ENCODE data around the gene RHOBTB3. TPM values are rescaled to one million over a fixed set of nuclear protein-coding genes. Genes with fewer than 3 reads are reported as not detected.

RHOBTB3 gene
- total RNA-seq, 1 donor = 82.2 TPM

DNA sequence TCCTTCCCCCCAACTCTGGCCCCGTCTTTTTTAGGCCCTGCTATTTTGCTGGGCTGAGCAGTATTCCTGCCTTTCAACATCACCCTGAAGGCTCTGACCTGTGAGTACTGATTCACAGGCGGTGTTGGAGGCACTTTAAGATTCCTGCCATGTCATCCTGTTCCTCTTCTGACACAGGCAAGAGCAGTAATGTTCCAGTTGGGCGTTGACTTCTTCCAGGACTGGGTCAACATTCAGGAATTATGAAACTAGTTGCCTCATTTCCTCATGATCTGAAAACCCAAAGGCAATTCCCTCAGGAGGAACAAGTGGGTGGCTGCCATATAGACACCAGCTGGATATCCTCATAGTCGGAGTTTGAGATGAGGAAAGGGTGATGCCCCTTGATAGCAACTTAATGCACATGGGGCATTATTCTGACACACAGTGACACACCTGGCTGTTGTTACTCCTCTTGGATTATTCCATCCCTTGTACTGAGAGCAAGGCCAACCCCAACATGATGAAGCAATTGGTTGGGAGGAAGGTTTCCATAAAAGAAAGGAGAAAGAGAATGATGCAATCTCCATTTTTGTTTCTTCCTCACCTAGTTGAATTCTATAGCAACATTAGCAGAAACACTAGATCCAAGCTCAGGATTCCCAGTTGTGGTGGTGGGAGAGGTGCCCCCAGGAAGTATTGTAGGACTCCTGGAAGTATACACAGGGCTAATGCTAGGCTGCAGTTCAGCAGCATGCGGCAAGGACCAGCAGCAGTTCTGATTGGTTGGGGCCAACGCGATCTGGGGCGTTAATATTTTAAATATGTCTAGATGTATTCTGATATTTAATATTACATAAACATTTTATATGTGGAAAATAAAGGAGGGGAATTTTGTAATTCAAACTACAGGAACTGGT lies 111.0 kb downstream of the RHOBTB3 start:
- TF ChIP-seq, protein P1, sequence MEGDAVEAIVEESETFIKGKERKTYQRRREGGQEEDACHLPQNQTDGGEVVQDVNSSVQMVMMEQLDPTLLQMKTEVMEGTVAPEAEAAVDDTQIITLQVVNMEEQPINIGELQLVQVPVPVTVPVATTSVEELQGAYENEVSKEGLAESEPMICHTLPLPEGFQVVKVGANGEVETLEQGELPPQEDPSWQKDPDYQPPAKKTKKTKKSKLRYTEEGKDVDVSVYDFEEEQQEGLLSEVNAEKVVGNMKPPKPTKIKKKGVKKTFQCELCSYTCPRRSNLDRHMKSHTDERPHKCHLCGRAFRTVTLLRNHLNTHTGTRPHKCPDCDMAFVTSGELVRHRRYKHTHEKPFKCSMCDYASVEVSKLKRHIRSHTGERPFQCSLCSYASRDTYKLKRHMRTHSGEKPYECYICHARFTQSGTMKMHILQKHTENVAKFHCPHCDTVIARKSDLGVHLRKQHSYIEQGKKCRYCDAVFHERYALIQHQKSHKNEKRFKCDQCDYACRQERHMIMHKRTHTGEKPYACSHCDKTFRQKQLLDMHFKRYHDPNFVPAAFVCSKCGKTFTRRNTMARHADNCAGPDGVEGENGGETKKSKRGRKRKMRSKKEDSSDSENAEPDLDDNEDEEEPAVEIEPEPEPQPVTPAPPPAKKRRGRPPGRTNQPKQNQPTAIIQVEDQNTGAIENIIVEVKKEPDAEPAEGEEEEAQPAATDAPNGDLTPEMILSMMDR (IDR thresholded peaks at IDR 0.05; ENCODE audit: insufficient read depth, low read length) = no peak
- DNase-seq (ENCODE audit: low read depth) = peak; percentile 97
- no peak overlapping the region for H3K4me3 ChIP-seq (ENCODE audit: low read depth, low read length)

DNA sequence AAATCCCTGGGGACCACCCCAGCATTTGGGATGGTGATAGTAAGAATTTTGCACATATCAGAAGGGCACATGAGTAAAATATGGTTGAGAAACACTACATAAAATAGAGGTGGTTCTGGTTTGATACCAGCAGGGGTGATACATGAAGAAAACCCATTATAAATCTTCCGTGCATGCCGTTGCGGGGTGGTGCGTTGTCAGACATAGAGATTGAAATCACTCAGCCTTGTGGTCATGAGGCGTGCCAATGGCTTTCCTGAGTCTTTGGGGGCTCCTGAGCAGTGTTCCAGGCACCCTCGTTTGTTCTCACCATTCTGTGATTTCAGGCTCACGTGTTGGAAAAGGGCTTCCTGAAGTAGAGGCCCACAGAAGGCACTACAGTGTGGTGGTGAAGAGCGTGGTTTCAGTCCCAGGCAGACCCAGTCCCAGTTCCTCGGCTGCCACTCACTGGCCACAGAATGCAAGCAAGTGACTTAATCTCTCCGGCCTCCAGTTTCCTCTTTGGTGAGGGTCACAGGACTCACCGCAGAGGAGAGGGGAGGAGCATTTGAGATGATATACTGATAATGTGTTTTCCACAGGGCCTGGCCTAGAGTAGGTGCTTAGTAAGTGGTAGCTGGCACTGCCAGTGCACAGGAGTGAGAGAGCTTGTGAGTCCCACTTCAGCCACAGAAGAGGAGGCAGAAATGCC lies 111.9 kb downstream of the RHOBTB3 start:
- DNase-seq (ENCODE audit: low read depth) = peak; percentile 41
- TF ChIP-seq, protein P1 (IDR thresholded peaks at IDR 0.05; ENCODE audit: insufficient read depth, low read length) = no peak
- H3K4me3 ChIP-seq (ENCODE audit: low read depth, low read length) = no peak overlapping the region

DNA sequence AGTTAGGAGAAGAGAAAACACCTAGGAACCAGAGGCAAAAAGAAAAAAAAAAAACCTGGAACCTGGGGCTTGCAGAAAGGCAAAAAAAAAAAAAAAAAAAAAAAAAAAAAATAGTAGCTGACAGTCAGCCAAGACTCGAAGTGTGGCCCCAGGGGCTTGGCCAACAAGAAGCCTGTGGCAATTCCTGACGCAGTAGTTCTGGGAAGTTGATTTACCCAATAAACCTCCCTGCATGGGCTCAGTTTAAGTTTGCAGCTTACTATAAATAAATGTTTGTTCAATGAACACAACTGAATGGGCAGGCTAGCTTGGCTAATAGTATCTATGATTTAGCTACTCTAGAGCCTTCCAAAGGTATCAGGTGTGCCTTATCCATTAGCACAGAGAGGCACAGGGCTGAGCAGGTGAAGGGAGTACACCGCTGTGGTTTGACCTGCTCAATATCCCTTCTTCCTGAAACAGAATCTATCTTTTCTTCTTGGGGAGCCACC lies 112.6 kb downstream of the RHOBTB3 start:
- TF ChIP-seq, protein P1 (IDR thresholded peaks at IDR 0.05; ENCODE audit: insufficient read depth, low read length) = no peak
- peak; percentile 73 for DNase-seq (ENCODE audit: low read depth)
- H3K4me3 ChIP-seq (ENCODE audit: low read depth, low read length) = no peak overlapping the region

DNA sequence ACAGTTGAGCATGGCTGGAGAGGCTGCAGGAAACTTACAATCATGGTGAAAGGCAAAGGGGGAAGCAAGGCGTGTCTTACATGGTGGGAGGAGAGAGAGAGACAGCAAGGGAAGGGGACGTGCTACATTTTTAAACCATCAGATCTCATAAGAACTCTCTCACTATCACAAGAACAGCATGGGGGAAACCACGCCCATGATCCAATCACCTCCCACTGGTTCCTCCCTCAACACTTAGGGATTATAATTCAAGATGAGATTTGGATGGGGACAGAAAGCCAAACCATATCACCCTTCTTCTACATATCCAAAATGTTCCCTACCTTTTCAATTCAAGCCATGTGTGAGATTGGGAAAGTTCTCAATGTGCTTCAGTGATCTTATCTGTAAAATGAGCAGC lies 114.3 kb downstream of the RHOBTB3 start:
- DNase-seq (ENCODE audit: low read depth) = no peak
- TF ChIP-seq, protein P1 (IDR thresholded peaks at IDR 0.05; ENCODE audit: insufficient read depth, low read length) = no peak
- H3K4me3 ChIP-seq (ENCODE audit: low read depth, low read length) = no peak overlapping the region

Other genes starting within 250 kb of the RHOBTB3 start
- 146 and 163 TPM in 2 replicates for gene SKIC3, start 176.4 kb upstream of the RHOBTB3 start, total RNA-seq (ENCODE audit: low replicate concordance)
- 8.6 and 19.0 TPM in 2 replicates for gene ARSK, start 176.2 kb upstream of the RHOBTB3 start, total RNA-seq (ENCODE audit: low replicate concordance)
- gene GPR150, start 111.2 kb upstream of the RHOBTB3 start, total RNA-seq (ENCODE audit: low replicate concordance) = 0.27 and 0.98 TPM in 2 replicates
- gene RFESD, start 84.6 kb upstream of the RHOBTB3 start, total RNA-seq (ENCODE audit: low replicate concordance) = 0.33 and 4.7 TPM in 2 replicates
- 0.54 TPM in 1 of 2 replicates, not detected in the other for gene SPATA9, start 48.3 kb upstream of the RHOBTB3 start, total RNA-seq (ENCODE audit: low replicate concordance)
- gene GLRX, start 91.4 kb downstream of the RHOBTB3 start, total RNA-seq (ENCODE audit: low replicate concordance) = 13.3 and 31.6 TPM in 2 replicates
- gene ELL2, start 230.5 kb downstream of the RHOBTB3 start, total RNA-seq (ENCODE audit: low replicate concordance) = 51.1 and 56.7 TPM in 2 replicates

Data from fibroblast of the aortic adventitia (primary cell).